ENCODE measurements around the gene TNRC6C.
"Not testable (repeated sequence)": the region's sequence is repeated elsewhere in the genome, so short reads cannot be mapped to it uniquely, and the experiment has no call there.

TNRC6C gene

DNA sequence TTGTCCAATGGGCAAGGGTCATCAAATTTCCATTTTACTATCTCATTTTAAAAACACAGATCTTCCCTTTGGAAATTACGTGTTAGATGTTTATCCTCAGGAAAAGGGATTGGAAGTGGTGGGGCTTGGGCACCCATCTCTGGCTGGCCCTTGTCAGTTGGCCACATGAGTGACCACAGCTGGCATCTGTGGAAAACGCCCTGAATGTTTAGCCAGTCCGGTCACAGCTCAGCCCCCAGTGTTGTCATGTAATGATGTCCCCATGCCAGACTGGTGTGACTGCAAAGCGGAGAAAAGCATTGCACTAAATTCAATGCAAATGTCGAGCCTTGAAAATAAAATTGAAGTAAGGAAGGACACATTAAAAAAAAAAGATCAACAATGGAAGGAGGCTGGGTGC, 117.0 kb downstream of the TNRC6C start:
- no peak for DNase-seq (ENCODE audit: low read depth in 4 of 4, low spot score in 1 of 4)

DNA sequence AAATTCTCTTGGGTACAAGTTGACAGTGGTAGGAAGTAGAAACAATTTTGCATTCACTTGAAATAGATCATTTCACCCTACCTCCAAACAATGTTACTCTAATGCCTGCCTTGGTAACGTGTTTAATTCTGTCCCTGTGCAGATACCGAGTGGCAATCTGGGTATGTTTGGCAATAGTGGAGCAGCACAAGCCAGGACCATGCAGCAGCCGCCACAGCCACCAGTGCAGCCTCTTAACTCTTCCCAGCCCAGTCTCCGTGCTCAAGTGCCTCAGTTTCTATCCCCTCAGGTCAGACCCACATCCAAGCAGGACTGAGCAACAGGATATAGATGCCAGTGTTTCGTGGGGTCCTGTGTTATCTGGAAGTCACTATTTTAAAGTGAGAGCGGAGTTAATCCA, 120.8 kb downstream of the TNRC6C start:
- DNase-seq (ENCODE audit: low read depth in 4 of 4, low spot score in 1 of 4): no peak

DNA sequence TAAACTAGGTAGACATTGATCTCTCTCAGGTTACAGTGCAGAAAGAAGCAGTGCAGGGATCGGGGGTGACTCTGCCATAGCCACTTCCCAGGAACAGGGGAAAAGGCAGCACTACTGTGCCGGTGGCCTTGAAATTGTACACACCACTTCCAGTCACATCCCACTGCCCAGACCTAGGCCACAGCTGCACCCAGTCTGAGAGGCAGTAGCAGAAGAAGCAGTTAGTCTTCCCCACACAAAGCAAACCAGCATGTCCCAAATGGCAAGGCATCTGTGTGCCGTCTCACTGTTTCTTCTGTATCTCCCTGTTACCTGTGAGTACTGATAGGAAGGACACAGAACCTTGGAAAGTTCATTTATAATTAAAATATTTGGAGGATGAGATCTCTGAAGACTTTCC, 123.0 kb downstream of the TNRC6C start:
- no peak for DNase-seq (ENCODE audit: low read depth in 4 of 4, low spot score in 1 of 4)

DNA sequence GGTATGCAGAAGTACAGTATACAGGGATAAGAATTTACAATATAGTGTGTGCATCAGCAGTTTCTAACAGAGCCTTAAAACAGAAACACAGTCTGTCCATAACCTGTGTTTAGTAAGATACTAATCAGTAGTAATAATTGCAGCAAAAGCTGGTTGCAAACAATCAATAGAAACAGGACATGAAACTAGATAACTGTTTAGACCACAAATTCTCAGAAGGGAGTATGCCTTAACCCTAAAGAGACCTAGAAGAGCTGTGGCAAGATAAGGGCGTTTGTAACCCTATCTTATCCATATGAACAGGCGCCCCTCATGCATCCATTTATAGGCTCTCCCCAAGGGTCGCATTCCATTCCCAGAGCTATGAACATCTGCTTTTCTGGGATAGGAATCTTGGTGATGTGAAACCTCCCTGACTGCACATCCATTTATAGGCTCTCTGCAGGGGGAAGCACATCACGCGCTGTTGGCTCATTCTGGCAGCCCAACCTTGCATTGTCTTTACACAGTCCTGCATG, 123.9 kb downstream of the TNRC6C start:
- DNase-seq (ENCODE audit: low read depth in 4 of 4, low spot score in 1 of 4): not testable (repeated sequence)

DNA sequence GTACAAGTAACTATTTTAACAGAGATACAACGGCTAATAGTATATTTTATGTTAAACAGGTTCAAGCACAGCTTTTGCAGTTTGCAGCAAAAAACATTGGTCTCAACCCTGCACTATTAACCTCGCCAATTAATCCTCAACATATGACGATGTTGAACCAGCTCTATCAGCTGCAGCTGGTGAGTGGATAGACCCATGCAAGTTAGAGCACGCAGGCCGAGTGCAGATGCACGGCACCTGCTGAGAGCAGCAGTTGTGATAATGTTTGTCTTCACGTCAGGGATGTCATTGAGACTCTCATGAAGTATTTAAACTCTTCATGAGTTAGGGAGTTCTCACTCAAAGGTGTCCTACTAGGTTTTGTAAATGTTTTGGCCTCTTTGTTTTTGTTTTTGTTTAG, 124.5 kb downstream of the TNRC6C start:
- DNase-seq (ENCODE audit: low read depth in 4 of 4, low spot score in 1 of 4): no peak

DNA sequence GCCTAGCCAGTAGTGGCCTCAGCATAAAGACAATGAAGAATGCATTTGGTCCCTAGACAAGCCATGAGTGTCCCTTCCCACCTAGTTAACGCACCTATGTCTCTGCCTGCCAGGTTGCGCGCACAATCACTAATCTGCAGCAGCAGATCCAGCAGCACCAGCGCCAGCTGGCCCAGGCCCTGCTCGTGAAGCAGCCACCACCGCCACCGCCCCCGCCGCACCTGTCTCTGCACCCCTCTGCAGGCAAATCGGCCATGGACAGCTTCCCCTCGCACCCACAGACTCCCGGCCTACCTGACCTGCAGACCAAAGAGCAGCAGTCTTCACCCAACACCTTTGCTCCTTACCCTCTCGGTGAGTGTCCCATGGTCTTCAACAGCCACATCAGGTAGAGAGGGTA, 128.2 kb downstream of the TNRC6C start:
- DNase-seq (ENCODE audit: low read depth in 4 of 4, low spot score in 1 of 4): no peak

DNA sequence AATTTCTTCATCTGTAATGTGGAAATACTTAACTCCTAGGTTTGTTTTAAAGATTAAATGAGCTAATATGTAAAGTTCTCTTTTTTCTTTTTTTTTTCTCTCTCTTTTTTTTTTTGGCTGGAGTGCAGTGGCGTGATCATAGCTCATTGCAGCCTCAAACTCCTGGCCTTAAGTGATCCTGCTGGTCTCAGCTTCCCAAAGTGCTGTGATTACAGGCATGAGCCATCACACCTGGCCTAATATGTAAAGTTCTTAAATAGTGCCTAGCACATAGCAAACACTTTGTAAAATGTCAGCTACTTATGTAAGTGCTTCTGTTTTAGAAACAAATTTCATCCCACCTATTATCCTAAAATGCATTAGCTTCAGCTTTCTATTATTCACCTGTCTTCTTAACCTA, 130.0 kb downstream of the TNRC6C start:
- DNase-seq (ENCODE audit: low read depth in 4 of 4, low spot score in 1 of 4): no peak

DNA sequence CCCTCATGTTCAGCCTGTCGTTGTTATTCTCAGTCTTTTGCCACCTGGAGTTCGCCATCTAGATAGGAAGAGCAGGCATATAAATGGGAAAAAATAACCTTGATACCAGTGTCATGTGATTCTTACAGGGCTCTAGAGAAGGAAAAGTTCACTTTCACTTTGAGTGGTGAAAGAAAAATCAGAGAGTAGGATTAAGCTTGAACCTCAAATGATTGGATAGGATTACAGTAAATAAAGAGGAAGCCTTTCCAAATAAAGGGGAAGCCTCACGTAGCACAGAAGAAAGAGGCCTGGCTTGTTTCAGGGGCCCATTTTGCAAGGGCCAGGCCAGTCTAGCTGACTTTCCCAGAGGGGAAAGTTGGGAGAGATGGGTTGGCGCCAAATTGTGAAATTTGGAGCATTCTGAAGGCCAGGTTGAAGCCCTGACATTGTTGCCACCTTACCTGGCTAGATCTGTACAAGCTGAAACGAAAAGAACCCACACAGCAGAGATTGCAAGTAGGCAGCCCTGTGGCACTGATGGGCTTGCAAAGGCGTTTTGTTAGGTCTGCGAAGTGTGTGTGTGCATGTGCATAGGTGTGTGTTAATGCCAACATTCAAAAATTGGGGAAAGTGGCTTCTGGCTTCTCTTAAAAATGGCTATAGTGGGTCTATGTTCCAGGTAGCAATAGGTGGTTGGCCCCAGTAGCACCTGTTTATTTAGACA, 131.2 kb downstream of the TNRC6C start:
- DNase-seq (ENCODE audit: low read depth in 4 of 4, low spot score in 1 of 4): no peak

DNA sequence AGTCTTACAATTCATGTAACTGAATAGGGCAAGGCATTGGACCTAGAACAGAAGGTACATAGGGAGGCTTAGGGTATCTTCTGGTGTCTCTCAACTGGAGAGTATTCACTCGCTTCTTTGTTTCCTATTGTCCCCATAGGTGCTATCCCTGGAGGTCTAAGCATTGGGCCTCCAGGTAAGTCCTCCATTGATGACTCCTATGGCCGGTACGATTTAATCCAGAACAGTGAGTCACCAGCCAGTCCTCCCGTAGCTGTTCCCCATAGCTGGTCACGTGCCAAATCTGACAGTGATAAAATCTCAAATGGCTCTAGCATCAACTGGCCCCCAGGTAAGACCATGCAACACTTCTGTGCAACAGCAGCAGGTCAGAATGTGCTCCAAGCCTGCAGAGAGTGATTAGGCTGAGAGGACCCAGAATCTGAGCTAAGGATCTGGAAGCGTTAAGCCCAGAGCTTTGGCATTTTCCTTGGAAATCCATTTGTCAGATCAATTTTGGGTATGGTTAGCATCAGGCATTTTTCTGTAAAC, 134.4 kb downstream of the TNRC6C start:
- no peak for DNase-seq (ENCODE audit: low read depth in 4 of 4, low spot score in 1 of 4)

DNA sequence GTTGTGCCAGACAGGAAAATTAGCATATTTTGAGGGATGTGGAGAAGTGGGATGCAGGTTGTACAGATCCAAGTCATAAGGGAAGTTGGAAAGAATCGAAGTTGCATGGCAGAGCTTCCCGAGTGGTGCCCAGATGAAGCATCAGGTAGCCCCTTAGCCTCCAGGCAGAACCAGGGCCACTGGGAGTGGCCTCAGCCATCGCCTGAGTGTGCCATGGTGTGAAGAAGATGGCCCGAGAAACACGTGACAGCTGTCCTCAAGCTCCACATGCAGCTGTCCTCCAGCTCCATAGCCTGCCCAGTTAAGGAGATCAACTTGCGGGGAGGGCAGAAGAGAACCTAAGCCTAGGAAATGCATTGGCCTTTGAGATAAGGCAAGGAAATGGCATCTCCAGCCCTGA, 136.5 kb downstream of the TNRC6C start:
- DNase-seq (ENCODE audit: low read depth in 4 of 4, low spot score in 1 of 4): no peak

DNA sequence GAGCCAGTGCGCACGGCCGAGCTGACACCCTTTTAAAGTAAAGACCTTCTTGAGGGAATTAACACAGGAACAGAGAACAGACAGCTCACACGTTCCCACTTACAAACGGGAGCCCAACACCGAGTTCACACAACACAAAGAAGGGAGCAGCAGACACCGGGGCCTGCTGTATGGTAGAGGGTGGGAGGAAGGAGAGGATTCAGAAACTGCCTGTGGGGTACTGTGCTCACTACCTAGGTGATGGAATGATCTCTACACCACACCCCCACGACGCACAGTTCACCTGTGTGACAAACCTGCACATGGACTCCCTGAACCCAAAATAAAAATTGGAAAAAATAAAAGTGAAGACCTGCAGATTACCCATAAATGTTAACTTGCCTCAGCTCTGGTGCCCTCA, 137.6 kb downstream of the TNRC6C start:
- DNase-seq (ENCODE audit: low read depth in 4 of 4, low spot score in 1 of 4): no peak

DNA sequence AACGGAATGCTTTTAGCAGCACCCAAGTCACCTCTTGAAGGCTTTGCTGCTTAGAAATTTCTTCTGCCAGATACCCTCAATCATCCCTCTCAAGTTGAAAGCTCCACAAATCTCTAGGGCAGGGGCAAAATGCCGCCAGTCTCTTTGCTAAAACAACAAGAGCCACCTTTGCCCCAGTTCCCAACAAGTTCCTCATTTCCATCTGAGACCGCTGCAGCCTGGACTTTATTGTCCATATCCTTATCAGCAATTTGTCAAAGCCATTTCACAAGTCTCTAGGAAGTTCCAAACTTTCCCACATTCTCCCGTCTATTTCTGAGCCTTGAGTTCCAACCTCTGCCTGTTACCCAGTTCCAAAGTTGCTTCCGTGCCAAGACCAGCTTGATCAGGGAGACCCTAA, 142.6 kb downstream of the TNRC6C start:
- DNase-seq (ENCODE audit: low read depth in 4 of 4, low spot score in 1 of 4): no peak

DNA sequence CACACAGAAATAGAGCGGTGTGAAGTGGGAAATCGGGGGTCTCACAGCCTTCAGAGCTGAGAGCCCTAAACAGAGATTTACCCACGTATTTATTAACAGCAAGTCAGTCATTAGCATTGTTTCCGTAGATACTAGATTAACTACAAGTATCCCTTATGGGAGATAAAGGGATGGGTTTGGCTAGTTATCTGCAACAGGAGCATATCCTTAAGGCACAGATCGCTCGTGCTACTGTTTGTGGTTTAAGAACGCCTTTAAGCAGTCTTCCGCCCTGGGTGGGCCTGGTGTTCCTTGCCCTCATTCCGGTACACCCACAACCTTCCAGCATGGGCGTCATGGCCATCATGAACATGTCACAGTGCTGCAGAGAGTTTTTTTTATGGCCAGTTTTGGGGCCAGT, 143.0 kb downstream of the TNRC6C start:
- DNase-seq (ENCODE audit: low read depth in 4 of 4, low spot score in 1 of 4): no peak

DNA sequence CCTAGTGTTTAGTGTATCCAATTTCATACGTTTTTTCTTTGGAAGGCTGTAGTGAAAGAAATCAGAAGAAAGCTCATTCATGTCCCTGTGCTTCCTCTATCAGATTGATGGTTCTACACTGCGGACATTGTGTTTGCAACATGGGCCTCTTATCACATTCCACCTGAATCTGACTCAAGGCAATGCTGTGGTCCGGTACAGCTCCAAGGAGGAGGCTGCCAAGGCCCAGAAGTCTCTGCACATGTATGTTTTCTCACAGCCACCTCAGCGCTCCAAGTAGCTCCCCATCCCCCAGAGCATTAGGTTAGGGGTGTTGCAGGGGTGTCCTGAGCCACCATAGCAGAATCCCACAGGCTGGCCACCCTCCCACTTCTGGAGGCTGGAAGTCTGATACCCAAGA, 144.8 kb downstream of the TNRC6C start:
- DNase-seq (ENCODE audit: low read depth in 4 of 4, low spot score in 1 of 4): no peak

DNA sequence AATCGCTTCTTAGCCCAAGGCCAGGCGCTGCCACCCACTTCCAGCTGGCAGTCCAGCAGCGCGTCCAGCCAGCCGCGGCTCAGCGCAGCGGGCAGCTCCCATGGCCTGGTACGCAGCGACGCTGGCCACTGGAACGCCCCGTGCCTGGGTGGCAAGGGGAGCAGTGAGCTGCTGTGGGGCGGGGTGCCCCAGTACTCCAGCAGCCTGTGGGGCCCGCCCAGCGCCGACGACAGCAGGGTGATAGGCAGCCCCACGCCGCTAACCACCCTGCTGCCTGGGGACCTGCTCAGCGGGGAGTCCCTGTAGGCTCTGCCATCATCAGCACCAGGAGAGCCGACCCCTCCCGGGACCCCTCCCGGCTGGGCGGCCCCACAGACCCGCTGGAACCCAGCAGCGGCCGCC, 146.0 kb downstream of the TNRC6C start:
- DNase-seq (ENCODE audit: low read depth in 4 of 4, low spot score in 1 of 4): no peak

DNA sequence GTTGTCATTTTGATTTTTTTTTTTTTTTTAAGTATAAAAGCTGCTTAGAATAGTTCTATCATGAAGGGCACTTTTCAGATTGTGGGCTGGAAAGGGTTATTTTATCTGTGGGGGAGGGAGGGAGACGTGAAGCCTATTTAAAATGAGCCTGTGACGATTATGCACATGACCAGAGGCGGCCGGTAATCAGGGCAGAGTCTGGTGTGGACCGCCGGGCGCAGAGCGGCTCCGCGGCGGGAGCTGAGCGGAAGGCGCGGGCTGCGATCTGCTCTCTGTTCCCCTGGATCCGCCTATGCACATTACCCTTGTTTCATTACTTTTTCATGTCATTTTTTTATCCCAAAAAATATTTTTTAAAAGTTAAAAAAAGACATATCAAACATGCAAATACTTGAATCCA, 146.6 kb downstream of the TNRC6C start:
- no peak for DNase-seq (ENCODE audit: low read depth in 4 of 4, low spot score in 1 of 4)

DNA sequence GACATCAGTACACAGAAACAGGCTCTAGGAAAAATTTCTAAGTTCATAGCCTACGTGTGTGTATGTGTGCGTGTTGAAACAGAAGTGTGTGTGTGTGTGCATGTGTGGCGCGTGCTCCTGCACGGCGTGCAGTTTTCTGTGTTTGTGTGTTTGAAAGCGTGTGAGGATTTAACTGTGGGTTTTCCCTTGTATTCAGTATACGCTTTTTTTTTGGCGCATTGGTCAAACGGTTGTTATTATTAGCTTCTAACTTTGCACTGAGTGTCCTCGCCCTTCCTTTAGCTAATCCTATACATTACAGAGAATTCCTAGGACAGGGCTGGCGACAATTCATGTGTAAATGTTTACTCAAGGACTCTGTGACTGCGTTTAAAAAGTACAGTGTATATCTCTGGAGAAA, 147.0 kb downstream of the TNRC6C start:
- DNase-seq (ENCODE audit: low read depth in 4 of 4, low spot score in 1 of 4): no peak

DNA sequence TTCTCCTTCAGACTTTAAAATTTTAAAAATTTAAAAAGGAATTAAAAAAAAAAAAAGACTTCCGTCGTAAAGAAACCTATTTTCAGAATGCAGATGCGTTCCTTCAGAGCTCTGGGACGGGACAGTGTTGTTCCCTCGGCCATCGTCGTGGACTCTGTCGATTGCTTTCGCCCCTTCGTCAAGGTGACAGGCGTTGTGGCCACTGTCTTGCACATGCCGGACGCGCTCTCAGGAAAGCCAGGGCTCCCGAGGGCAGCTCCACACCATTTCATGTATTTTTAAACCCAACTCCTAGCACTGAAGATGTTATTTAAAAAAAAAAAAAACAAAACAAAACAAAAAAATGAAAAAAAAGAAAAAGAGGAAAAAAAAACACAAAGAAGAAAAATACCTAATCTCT, 147.7 kb downstream of the TNRC6C start:
- DNase-seq (ENCODE audit: low read depth in 4 of 4, low spot score in 1 of 4): no peak

DNA sequence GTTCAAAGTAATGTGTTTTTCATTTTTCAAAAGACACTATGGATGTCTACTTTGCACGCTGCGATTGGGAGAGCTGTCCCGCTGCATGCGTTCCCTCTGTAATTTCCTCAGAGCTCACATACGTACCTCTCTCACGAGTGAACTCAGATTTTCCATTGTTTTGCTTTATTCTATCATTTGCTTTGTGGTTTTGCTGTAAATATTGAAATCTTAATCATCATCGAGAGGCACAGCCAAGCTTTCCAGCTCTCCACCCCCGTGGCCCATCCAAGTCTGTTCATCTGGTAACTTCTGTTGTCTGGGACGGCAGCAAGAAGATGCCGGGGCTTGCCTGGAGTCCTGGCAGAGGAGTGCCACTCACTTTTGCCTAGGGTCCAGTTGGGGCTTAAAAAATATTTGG, 149.0 kb downstream of the TNRC6C start:
- no peak for DNase-seq (ENCODE audit: low read depth in 4 of 4, low spot score in 1 of 4)

DNA sequence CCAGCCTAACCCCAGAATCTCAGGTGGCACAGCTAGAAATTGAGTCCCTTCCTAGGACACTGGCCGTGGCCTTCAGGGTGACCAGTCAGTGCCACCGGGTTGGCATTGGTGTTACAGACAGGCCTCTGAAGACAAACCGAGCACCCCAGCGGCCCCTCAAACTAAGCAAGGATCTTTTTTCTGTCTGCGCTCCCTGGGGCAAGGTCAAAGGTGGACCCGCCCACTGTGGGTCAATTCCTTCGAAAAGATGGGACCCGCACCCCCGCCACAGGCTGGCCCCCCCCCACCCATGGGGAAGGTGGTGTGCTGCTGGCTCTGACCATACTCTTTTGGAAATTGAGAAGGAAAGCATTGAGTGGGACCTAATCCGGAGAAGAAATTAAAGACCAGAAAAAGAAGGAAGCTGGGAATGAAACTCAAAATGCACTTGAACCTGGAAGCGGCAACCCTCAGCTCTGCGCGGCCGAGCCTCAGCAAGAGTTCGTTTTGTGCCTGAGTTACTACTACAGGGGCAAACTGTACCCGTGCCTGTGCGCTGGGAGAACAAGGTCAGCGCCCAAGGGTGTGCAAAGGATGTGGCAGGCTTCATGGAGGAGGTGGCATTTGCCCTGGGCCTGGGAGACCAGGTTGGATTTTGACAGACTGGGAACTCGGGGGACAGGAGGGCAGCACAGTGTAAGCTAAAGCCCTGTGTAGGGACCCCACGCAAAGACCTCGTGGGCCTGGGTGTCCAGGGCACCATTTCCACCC, 149.6 kb downstream of the TNRC6C start:
- no peak for DNase-seq (ENCODE audit: low read depth in 4 of 4, low spot score in 1 of 4)

DNA sequence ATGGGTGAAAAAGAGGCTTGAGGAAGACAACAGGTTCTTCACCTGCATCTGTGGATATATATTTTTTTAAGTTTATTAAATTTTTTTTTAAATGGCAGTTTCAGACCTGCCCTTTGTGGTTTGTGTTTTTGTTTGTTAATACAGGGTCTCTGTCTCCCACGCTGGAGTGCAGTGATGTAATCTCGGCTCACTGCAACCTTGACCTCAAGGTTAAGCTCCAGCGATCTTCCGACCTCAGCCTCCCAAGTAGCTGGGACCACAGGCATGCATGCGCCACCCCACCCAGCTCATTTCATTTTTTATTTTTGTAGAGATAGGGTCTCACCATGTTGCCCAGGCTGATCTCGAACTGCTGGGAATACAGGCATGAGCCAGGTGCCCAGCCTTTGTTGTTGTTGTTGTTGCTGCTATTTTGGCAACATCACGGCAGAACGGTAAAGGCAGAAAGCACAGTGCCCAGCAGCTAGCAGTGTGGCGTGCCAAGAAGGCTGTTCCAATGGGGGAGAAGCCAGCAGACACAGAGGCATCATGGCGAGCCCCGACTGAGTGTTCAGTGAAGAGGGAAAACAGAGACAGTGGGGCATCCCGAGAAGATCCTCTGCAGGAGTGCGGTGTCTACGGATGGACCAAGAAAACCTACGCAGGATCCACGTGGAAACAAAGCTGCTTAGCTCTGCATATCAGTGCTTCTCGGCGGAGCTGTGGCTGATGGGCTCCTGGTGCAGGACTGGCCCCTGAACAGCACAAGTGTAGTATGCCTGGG, 150.4 kb downstream of the TNRC6C start:
- DNase-seq (ENCODE audit: low read depth in 4 of 4, low spot score in 1 of 4): no peak

DNA sequence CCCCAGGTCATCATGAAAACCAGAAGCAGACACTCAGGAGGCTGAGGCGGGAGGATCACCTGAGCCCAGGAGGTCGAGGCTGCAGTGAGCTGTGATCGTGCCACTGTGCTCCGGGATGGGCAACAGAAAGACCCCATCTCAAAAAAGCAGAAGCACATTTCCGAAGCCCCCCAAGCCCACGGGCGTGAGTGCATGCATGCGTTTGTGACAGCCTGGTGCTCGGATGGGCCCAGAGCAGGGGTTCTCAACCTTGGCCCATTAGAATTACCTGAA, 150.9 kb downstream of the TNRC6C start:
- DNase-seq (ENCODE audit: low read depth in 4 of 4, low spot score in 1 of 4): no peak
